ENCODE measurements around the gene PARK7.

The PARK7 gene

GRCh38 chr1:8006037-8006963 lies 44.8 kb downstream of the PARK7 start:
- in situ Hi-C loops (cut with MboI; ENCODE audit: low sequenced_read_pairs): no loop called here

GRCh38 chr1:8009043-8010002 lies 47.8 kb downstream of the PARK7 start:
- in situ Hi-C loops (cut with MboI; ENCODE audit: low sequenced_read_pairs): loop anchor here (10.0 kb wide), 1 partner anchor 305 kb away; the partner anchor contains the start of gene SLC45A1

GRCh38 chr1:8010080-8010664 lies 48.7 kb downstream of the PARK7 start:
- in situ Hi-C loops (cut with MboI; ENCODE audit: low sequenced_read_pairs): loop anchor here (10.0 kb wide), 1 partner anchor 305 kb away; the partner anchor contains the start of gene SLC45A1

- in situ Hi-C loops (cut with MboI; ENCODE audit: low sequenced_read_pairs): loop anchor here (10.0 kb wide), 1 partner anchor 304 kb away; the partner anchor contains the start of gene SLC45A1
Measured at GRCh38 chr1:8011016-8011415, 49.5 kb downstream of the PARK7 start.

- in situ Hi-C loops (cut with MboI; ENCODE audit: low sequenced_read_pairs): loop anchor here (10.0 kb wide), 1 partner anchor 303 kb away; the partner anchor contains the start of gene SLC45A1
Measured at GRCh38 chr1:8011923-8012858, 50.7 kb downstream of the PARK7 start.

- in situ Hi-C loops (cut with MboI; ENCODE audit: low sequenced_read_pairs): loop anchor here (10.0 kb wide), 1 partner anchor 302 kb away; the partner anchor contains the start of gene SLC45A1
Measured at GRCh38 chr1:8012955-8013354, 51.4 kb downstream of the PARK7 start.

- in situ Hi-C loops (cut with MboI; ENCODE audit: low sequenced_read_pairs): loop anchor here (10.0 kb wide), 1 partner anchor 301 kb away; the partner anchor contains the start of gene SLC45A1
Measured at GRCh38 chr1:8013399-8013798, 51.9 kb downstream of the PARK7 start.

- in situ Hi-C loops (cut with MboI; ENCODE audit: low sequenced_read_pairs): loop anchor here (10.0 kb wide), 1 partner anchor 301 kb away; the partner anchor contains the start of gene SLC45A1
Measured at GRCh38 chr1:8013800-8014199, 52.3 kb downstream of the PARK7 start.

- in situ Hi-C loops (cut with MboI; ENCODE audit: low sequenced_read_pairs): loop anchor here (10.0 kb wide), 1 partner anchor 300 kb away; the partner anchor contains the start of gene SLC45A1
Measured at GRCh38 chr1:8014381-8014988, 53.0 kb downstream of the PARK7 start.

GRCh38 chr1:8015036-8015808 lies 53.7 kb downstream of the PARK7 start:
- in situ Hi-C loops (cut with MboI; ENCODE audit: low sequenced_read_pairs): loop anchor here (10.0 kb wide), 1 partner anchor 300 kb away; the partner anchor contains the start of gene SLC45A1

- in situ Hi-C loops (cut with MboI; ENCODE audit: low sequenced_read_pairs): loop anchor here (10.0 kb wide), 1 partner anchor 299 kb away; the partner anchor contains the start of gene SLC45A1
Measured at GRCh38 chr1:8015809-8016165, 54.3 kb downstream of the PARK7 start.

- in situ Hi-C loops (cut with MboI; ENCODE audit: low sequenced_read_pairs): loop anchor here (10.0 kb wide), 1 partner anchor 298 kb away; the partner anchor contains the start of gene SLC45A1
Measured at GRCh38 chr1:8016210-8016894, 54.8 kb downstream of the PARK7 start.

- in situ Hi-C loops (cut with MboI; ENCODE audit: low sequenced_read_pairs): loop anchor here (10.0 kb wide), 1 partner anchor 298 kb away; the partner anchor contains the start of gene SLC45A1
Measured at GRCh38 chr1:8016895-8017241, 55.4 kb downstream of the PARK7 start.

GRCh38 chr1:8017495-8018197 lies 56.1 kb downstream of the PARK7 start:
- in situ Hi-C loops (cut with MboI; ENCODE audit: low sequenced_read_pairs): loop anchor here (10.0 kb wide), 1 partner anchor 297 kb away; the partner anchor contains the start of gene SLC45A1

GRCh38 chr1:8018492-8019228 lies 57.1 kb downstream of the PARK7 start:
- in situ Hi-C loops (cut with MboI; ENCODE audit: low sequenced_read_pairs): loop anchor here (10.0 kb wide), 1 partner anchor 296 kb away; the partner anchor contains the start of gene SLC45A1

GRCh38 chr1:8019229-8019620 lies 57.7 kb downstream of the PARK7 start:
- in situ Hi-C loops (cut with MboI; ENCODE audit: low sequenced_read_pairs): loop anchor here (10.0 kb wide), 1 partner anchor 296 kb away; the partner anchor contains the start of gene SLC45A1
